GM23338 (cell line): ENCODE measurements around the gene ABRAXAS1. TPM values are rescaled to one million over a fixed set of nuclear protein-coding genes. Genes with fewer than 3 reads are reported as not detected.

Source experiments
- ATAC-seq: fragments of 200-7000 bp; cut with Tn5 transposase; 3 replicates; pipeline ENCODE4 v1.9.1; 2020
- DNase-seq: peaks from one replicate; pipeline ENCODE4 v3.0.0-alpha.2; 2015; ENCODE audit warnings: low spot score
- H2AFZ ChIP-seq: fragments of 200-600 bp; sonication (generic); 2 replicates; pipeline ENCODE4 v1.8.0; 2016; ENCODE audit warnings: antibody characterized with exemption, mild to moderate bottlenecking, moderate library complexity
- H3F3A ChIP-seq: fragments of 200-600 bp; sonication (generic); replicated peaks from 2 replicates; pipeline ENCODE4 v1.8.0; 2017; ENCODE audit warnings: antibody characterized with exemption, mixed run types, low read depth
- H3K27ac ChIP-seq: fragments of 200-600 bp; sonication (generic); 2 replicates; pipeline ENCODE4 v1.6.1; 2016; ENCODE audit warnings: low read depth
- H3K27me3 ChIP-seq: fragments of 200-600 bp; sonication (generic); 2 replicates; pipeline ENCODE4 v1.8.0; 2016; ENCODE audit warnings: mild to moderate bottlenecking, mixed run types, moderate library complexity; ENCODE audit not compliant: insufficient read depth
- H3K36me3 ChIP-seq: fragments of 200-600 bp; sonication (generic); 2 replicates; pipeline ENCODE4 v1.8.0; 2016; ENCODE audit warnings: mild to moderate bottlenecking; ENCODE audit not compliant: insufficient read depth
- H3K4me1 ChIP-seq: fragments of 200-600 bp; sonication (generic); 2 replicates; pipeline ENCODE4 v1.8.0; 2016; ENCODE audit warnings: mild to moderate bottlenecking, moderate library complexity; ENCODE audit not compliant: insufficient read depth
- H3K4me2 ChIP-seq: fragments of 200-600 bp; sonication (generic); 2 replicates; pipeline ENCODE4 v1.7.1; 2017; ENCODE audit warnings: mixed run types
- H3K4me3 ChIP-seq: fragments of 200-600 bp; sonication (generic); 2 replicates; pipeline ENCODE4 v1.6.1; 2016; ENCODE audit warnings: mixed run types
- H3K79me2 ChIP-seq: fragments of 200-600 bp; sonication (generic); replicated peaks from 2 replicates; pipeline ENCODE4 v1.8.0; 2017; ENCODE audit warnings: mild to moderate bottlenecking; ENCODE audit not compliant: insufficient read depth
- H3K9me2 ChIP-seq: fragments of 200-600 bp; sonication (generic); 2 replicates; pipeline ENCODE4 v1.8.0; 2017; ENCODE audit not compliant: insufficient read depth
- H4K20me1 ChIP-seq: fragments of 200-600 bp; sonication (generic); replicated peaks from 2 replicates; pipeline ENCODE4 v1.8.0; 2017; ENCODE audit warnings: mild to moderate bottlenecking; ENCODE audit not compliant: insufficient read depth
- H3K27ac Mint-ChIP-seq: 2 replicates; pipeline ENCODE4 v1.8.0; 2020; ENCODE audit warnings: inconsistent platforms, mild to moderate bottlenecking, moderate library complexity, mixed read lengths
- H3K27me3 Mint-ChIP-seq: 3 replicates; pipeline ENCODE4 v1.8.0; 2022; ENCODE audit warnings: low read depth, mild to moderate bottlenecking, moderate library complexity, mixed read lengths, inconsistent platforms; ENCODE audit not compliant: insufficient read depth, poor library complexity
- H3K36me3 Mint-ChIP-seq: 3 replicates; pipeline ENCODE4 v1.8.0; 2021; ENCODE audit warnings: low read depth, mild to moderate bottlenecking, inconsistent platforms, moderate library complexity, mixed read lengths
- H3K4me1 Mint-ChIP-seq: 3 replicates; pipeline ENCODE4 v1.8.0; 2020; ENCODE audit warnings: mild to moderate bottlenecking, inconsistent platforms, mixed read lengths
- H3K4me3 Mint-ChIP-seq: 3 replicates; pipeline ENCODE4 v1.8.0; 2021; ENCODE audit warnings: moderate library complexity, mild to moderate bottlenecking, inconsistent platforms, mixed read lengths
- H3K9me3 Mint-ChIP-seq: 3 replicates; pipeline ENCODE4 v1.8.0; 2020; ENCODE audit warnings: moderate library complexity, mild to moderate bottlenecking, inconsistent platforms, mixed read lengths
- CREB1 ChIP-seq: fragments of 250-450 bp; sonication (Bioruptor Pico); IDR thresholded peaks from 2 replicates; pipeline ENCODE4 v1.5.0; 2020; ENCODE audit warnings: low read depth, mild to moderate bottlenecking, moderate library complexity
- ETS1 ChIP-seq: IDR thresholded peaks from 2 replicates; pipeline ENCODE4 v1.6.1; 2016; ENCODE audit warnings: antibody characterized with exemption
- EZH2 ChIP-seq: fragments of 200-600 bp; sonication (generic); IDR thresholded peaks from one replicate; pipeline ENCODE4 v1.8.0; 2017; ENCODE audit warnings: antibody characterized with exemption, mild to moderate bottlenecking, low read depth; ENCODE audit not compliant: unreplicated experiment
- EZH2phosphoT487 ChIP-seq: fragments of 200-600 bp; sonication (generic); IDR thresholded peaks from one replicate; pipeline ENCODE4 v1.8.1; 2018; ENCODE audit warnings: antibody characterized with exemption; ENCODE audit not compliant: unreplicated experiment
- JUNB ChIP-seq: IDR thresholded peaks from one replicate; pipeline ENCODE4 v1.6.1; 2016; ENCODE audit warnings: antibody characterized with exemption; ENCODE audit not compliant: unreplicated experiment
- NANOG ChIP-seq: IDR thresholded peaks from 2 replicates; pipeline ENCODE4 v1.6.1; 2016; ENCODE audit warnings: antibody characterized with exemption, borderline replicate concordance
- POLR2AphosphoS5 ChIP-seq: IDR thresholded peaks from 2 replicates; pipeline ENCODE4 v1.6.1; 2016; ENCODE audit warnings: antibody characterized with exemption, low read depth
- STAT1 ChIP-seq: IDR thresholded peaks from one replicate; pipeline ENCODE4 v1.6.1; 2016; ENCODE audit warnings: antibody characterized with exemption; ENCODE audit not compliant: unreplicated experiment
- ZNF114 ChIP-seq: fragments of 250-450 bp; sonication (Bioruptor Pico); IDR thresholded peaks from 2 replicates; pipeline ENCODE4 v1.5.0; 2020; ENCODE audit warnings: mild to moderate bottlenecking, moderate library complexity
- ZNF331 ChIP-seq: fragments of 250-450 bp; sonication (Bioruptor Pico); IDR thresholded peaks from 2 replicates; pipeline ENCODE4 v1.5.0; 2020; ENCODE audit warnings: low read depth, mild to moderate bottlenecking, moderate library complexity
- ZNF462 ChIP-seq: fragments of 250-450 bp; sonication (Bioruptor Pico); IDR thresholded peaks from 2 replicates; pipeline ENCODE4 v1.5.0; 2020; ENCODE audit warnings: mild to moderate bottlenecking, moderate library complexity
- polyA plus RNA-seq: library from polyadenylated mRNA; unstranded; fragments of >200 nt; fragmentation: Nextera tagmentation; extraction: Ambion mirVana; gene quantifications from 2 replicates; pipeline ENCODE4 v1.2.1, GENCODE V29; 2016
- total RNA-seq: library from RNA; depleted of rRNA; stranded (reverse); fragments of >200 nt; shearing (Covaris generic); gene quantifications from 2 replicates; pipeline ENCODE4 v1.2.3, GENCODE V29; 2014
- TF ChIP-seq, protein P1 (sequence below): IDR thresholded peaks from one replicate; pipeline ENCODE4 v1.6.1; 2018; ENCODE audit warnings: antibody characterized with exemption; ENCODE audit not compliant: unreplicated experiment
- TF ChIP-seq, protein P2 (sequence below), 2 experiments: fragments of 200-600 bp in 1 of 2; sonication (generic) in 1 of 2; conservative IDR thresholded peaks; 2 replicates each; pipeline versions ENCODE4 v1.5.1 to v1.6.1; 2016 to 2017; ENCODE audit warnings: antibody characterized with exemption in 2 of 2, low read depth in 2 of 2, mild to moderate bottlenecking in 2 of 2, moderate library complexity in 1 of 2

ABRAXAS1 gene
- total and polyA plus RNA-seq, 2 experiments from 2014 or later, result 8.0 to 25.2 TPM

DNA sequence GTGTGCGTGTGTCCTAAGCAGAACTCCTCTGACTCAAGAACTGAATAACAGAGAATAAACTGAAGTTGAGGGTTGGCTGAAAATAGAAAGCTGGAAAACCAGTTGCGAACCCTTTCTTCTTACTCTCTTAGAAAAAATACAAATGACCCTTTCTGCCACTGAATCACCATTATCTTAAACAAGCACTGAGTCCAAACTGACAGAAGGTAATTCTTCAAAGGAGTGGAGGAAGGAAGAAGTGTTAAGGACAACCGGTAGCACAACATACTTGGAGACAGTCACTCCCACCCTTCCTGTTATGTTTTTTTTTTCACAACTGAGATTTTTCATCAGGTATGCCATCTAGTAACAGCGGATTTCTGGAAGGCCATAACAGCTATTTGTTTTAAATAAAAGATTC is 67.3 kb downstream of the ABRAXAS1 start:
- Mint-ChIP-seq H3K4me1 (no peaks in the 10 kb centered on the region), H3K36me3 (peaks cover 7% of the 10 kb centered on the region; the same call in 2 of the 3 replicates), H3K4me3 (no peak overlapping the region), H3K27me3 (no peaks in the 10 kb centered on the region), H3K27ac (no peak overlapping the region), H3K9me3 (no peaks in the 10 kb centered on the region)
- Histone ChIP-seq H3K79me2 (no peaks in the 10 kb centered on the region), H4K20me1 (no peaks in the 10 kb centered on the region), H3K36me3 (no peaks in the 10 kb centered on the region), H3K4me3 (no peak overlapping the region), H3K9me2 (no peaks in the 10 kb centered on the region), H3K4me2 (no peak overlapping the region), H3K4me1 (no peaks in the 10 kb centered on the region), H3K27ac (no peak overlapping the region), H3K27me3 (no peaks in the 10 kb centered on the region), H3F3A (no peaks in the 10 kb centered on the region), H2AFZ (no peak overlapping the region)
- no peak for TF ChIP-seq NANOG
- TF ChIP-seq ZNF462, result no peak
- TF ChIP-seq, protein P1, sequence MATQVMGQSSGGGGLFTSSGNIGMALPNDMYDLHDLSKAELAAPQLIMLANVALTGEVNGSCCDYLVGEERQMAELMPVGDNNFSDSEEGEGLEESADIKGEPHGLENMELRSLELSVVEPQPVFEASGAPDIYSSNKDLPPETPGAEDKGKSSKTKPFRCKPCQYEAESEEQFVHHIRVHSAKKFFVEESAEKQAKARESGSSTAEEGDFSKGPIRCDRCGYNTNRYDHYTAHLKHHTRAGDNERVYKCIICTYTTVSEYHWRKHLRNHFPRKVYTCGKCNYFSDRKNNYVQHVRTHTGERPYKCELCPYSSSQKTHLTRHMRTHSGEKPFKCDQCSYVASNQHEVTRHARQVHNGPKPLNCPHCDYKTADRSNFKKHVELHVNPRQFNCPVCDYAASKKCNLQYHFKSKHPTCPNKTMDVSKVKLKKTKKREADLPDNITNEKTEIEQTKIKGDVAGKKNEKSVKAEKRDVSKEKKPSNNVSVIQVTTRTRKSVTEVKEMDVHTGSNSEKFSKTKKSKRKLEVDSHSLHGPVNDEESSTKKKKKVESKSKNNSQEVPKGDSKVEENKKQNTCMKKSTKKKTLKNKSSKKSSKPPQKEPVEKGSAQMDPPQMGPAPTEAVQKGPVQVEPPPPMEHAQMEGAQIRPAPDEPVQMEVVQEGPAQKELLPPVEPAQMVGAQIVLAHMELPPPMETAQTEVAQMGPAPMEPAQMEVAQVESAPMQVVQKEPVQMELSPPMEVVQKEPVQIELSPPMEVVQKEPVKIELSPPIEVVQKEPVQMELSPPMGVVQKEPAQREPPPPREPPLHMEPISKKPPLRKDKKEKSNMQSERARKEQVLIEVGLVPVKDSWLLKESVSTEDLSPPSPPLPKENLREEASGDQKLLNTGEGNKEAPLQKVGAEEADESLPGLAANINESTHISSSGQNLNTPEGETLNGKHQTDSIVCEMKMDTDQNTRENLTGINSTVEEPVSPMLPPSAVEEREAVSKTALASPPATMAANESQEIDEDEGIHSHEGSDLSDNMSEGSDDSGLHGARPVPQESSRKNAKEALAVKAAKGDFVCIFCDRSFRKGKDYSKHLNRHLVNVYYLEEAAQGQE, result no peak
- TF ChIP-seq STAT1, result no peak
- no peak for TF ChIP-seq ZNF331
- TF ChIP-seq, protein P2, sequence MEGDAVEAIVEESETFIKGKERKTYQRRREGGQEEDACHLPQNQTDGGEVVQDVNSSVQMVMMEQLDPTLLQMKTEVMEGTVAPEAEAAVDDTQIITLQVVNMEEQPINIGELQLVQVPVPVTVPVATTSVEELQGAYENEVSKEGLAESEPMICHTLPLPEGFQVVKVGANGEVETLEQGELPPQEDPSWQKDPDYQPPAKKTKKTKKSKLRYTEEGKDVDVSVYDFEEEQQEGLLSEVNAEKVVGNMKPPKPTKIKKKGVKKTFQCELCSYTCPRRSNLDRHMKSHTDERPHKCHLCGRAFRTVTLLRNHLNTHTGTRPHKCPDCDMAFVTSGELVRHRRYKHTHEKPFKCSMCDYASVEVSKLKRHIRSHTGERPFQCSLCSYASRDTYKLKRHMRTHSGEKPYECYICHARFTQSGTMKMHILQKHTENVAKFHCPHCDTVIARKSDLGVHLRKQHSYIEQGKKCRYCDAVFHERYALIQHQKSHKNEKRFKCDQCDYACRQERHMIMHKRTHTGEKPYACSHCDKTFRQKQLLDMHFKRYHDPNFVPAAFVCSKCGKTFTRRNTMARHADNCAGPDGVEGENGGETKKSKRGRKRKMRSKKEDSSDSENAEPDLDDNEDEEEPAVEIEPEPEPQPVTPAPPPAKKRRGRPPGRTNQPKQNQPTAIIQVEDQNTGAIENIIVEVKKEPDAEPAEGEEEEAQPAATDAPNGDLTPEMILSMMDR (conservative IDR thresholded peaks at IDR 0.05; ENCODE audit: low read depth in 2 of 2), result no peak
- TF ChIP-seq CREB1 (CRISPR knock-in tag), result no peak
- TF ChIP-seq POLR2AphosphoS5, result no peak
- TF ChIP-seq ETS1, result no peak
- TF ChIP-seq JUNB, result no peak
- no peak for TF ChIP-seq EZH2
- TF ChIP-seq EZH2phosphoT487, result no peak
- no peak for TF ChIP-seq ZNF114 (CRISPR knock-in tag)
- no peak for ATAC-seq
- DNase-seq, result no peak
